Skeletal muscle satellite cell (primary cell): ENCODE measurements around the gene POFUT2.

Experiments used
- H3K27me3 ChIP-seq: 2 replicates; pipeline ENCODE4 v1.7.0; 2013; ENCODE audit warnings: low read length; ENCODE audit not compliant: control insufficient read depth, insufficient read depth
- H3K36me3 ChIP-seq: 2 replicates; pipeline ENCODE4 v1.7.0; 2013; ENCODE audit warnings: mild to moderate bottlenecking, control low read depth, low read length; ENCODE audit not compliant: insufficient read depth
- H3K4me1 ChIP-seq: 2 replicates; pipeline ENCODE4 v1.7.0; 2013; ENCODE audit warnings: low read length; ENCODE audit not compliant: control insufficient read depth, insufficient read depth
- H3K4me2 ChIP-seq: 2 replicates; pipeline ENCODE4 v1.7.0; 2013; ENCODE audit warnings: mild to moderate bottlenecking, low read length
- H3K4me3 ChIP-seq: 2 replicates; pipeline ENCODE4 v1.7.0; 2013; ENCODE audit warnings: low read length
- H3K9ac ChIP-seq: 2 replicates; pipeline ENCODE4 v1.7.0; 2013; ENCODE audit warnings: mild to moderate bottlenecking, low read depth, low read length, moderate library complexity
- H3K9me3 ChIP-seq: replicated peaks from 2 replicates; pipeline ENCODE4 v1.7.0; 2013; ENCODE audit warnings: mild to moderate bottlenecking, control low read depth, low read length

The POFUT2 gene

GRCh38 chr21:45324489-45325205, 37.0 kb upstream of the POFUT2 start:
- Histone ChIP-seq H3K27me3 (no peaks in the 10 kb centered on the region), H3K9me3 (no peaks in the 10 kb centered on the region), H3K4me3 (no peak overlapping the region), H3K4me2 (no peak overlapping the region), H3K4me1 (peaks cover 57% of the 10 kb centered on the region), H3K36me3 (no peaks in the 10 kb centered on the region), H3K9ac (no peak overlapping the region)

GRCh38 chr21:45323487-45324311, 36.0 kb upstream of the POFUT2 start:
- Histone ChIP-seq H3K4me1 (peaks cover 62% of the 10 kb centered on the region), H3K9ac (no peak overlapping the region), H3K9me3 (no peaks in the 10 kb centered on the region), H3K27me3 (no peaks in the 10 kb centered on the region), H3K36me3 (no peaks in the 10 kb centered on the region), H3K4me2 (no peak overlapping the region), H3K4me3 (no peak overlapping the region)

DNA sequence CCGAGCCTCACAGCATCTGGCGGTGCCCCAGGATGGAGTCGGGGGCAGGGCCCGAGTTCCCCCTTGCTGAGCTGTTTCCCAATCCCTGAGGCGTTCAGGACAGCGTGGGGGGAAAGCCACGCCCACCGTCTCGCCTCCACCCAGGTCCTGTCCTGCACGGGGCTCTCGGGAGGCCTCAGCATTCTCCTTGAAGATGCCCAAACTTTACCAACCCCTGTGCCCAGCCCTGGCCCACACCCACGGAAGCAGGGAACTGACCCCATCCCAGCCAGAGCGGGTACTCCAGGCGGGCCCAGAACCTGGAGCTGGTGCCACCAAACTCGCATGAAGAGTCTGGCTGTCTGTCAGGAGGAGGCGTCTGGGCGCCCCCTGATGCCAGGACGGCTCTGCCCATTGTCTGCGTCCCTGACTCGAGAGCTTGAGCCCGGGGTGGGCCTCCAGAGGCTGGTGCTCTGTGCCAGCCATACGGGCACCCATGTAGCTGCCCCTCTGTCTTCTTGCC, 35.3 kb upstream of the POFUT2 start:
- Histone ChIP-seq H3K27me3 (no peaks in the 10 kb centered on the region), H3K9ac (no peak overlapping the region), H3K4me3 (no peak overlapping the region)

DNA sequence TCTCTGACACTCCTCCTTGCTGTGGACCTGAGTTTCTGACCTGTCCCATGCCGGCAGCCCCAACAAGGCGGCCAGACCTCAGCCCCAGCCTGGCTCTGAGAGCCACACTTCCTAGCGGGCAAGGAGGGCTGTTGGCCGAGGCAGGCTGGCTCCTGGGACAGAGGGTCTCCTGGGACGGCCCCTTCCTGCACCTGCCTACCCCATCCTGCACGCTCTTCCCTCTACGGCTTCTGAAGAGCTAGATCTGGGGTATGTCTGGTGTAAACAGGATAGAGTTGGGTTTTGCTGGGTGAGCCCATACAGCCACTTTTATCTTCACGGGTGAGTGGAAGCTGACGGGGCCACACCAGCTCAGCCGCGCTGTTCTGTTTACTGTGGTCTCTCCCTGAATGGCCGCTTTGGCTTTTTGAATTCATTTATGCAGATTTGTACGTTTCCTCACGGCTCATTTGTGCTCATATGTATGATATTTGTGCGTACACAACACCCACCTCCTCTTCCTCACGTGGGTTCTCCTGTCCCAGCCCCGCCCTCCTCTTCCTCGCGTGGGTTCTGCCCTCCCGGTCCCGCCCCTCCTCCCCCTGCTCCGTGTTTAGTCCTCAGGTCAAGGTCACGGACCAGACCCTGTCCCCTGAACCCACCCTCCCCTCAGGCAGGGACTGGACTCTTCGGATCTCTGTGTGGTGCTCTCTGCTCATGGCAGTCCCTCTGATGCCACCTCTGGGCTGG, 34.7 kb upstream of the POFUT2 start:
- no peak overlapping the region for H3K9ac ChIP-seq

More for the DNA sequence above, 35.3 kb upstream of the POFUT2 start:
- H3K9me3 ChIP-seq: no peaks in the 10 kb centered on the region
- no peaks in the 10 kb centered on the region for H3K36me3 ChIP-seq
- no peak overlapping the region for H3K4me2 ChIP-seq
- peaks cover 69% of the 10 kb centered on the region for H3K4me1 ChIP-seq

GRCh38 chr21:45320261-45321025, 32.7 kb upstream of the POFUT2 start:
- H3K27me3 ChIP-seq: no peaks in the 10 kb centered on the region
- H3K4me2 ChIP-seq: peak overlapping the region; percentile 32
- H3K4me1 ChIP-seq: peaks cover 72% of the 10 kb centered on the region
- H3K4me3 ChIP-seq: no peak overlapping the region
- no peaks in the 10 kb centered on the region for H3K36me3 ChIP-seq
- peak overlapping the region; percentile 65 for H3K9ac ChIP-seq
- no peaks in the 10 kb centered on the region for H3K9me3 ChIP-seq

More for the DNA sequence above, 34.7 kb upstream of the POFUT2 start:
- no peaks in the 10 kb centered on the region for H3K27me3 ChIP-seq
- H3K9me3 ChIP-seq: no peaks in the 10 kb centered on the region
- H3K4me2 ChIP-seq: no peak overlapping the region
- H3K4me1 ChIP-seq: peaks cover 75% of the 10 kb centered on the region
- H3K4me3 ChIP-seq: no peak overlapping the region
- no peaks in the 10 kb centered on the region for H3K36me3 ChIP-seq

DNA sequence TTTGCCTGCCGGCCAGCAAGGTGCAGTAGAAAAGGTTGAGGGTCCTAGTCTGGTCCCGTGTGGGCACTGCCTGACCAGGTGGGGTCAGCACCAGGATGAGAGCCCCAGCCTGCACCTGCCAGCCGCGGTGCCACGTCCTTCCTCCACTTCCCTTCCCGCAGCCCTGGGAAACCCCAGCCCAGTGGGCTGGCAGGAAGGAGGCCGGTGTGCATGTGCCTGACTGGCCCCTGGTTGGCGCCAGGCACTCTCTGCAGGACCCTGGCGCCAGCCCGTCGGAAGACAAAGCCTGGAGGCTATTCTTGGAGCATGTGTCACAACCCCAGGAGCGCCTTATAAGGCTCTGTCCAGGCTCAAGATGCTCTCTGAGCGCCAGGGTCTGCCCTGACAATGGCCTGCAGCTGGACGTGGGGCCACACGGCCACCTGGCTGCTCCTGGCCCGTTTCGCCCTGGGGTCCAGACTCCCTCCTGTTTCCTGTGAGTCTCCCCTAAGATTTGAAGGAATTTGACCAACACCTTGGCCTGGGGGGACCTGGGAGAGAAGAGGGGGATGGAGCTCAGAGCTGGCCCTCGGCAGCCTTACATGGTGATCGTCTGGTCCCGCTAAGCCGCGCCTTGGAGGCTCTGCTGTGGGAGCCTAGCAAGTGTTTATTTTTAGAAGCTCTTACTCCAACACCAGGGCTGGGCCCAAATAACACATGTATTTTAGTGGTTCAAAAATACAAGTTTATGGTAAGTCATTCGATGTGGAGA, 31.9 kb upstream of the POFUT2 start:
- no peak overlapping the region for H3K4me3 ChIP-seq
- H3K4me2 ChIP-seq: no peak overlapping the region
- peaks cover 69% of the 10 kb centered on the region for H3K4me1 ChIP-seq
- no peaks in the 10 kb centered on the region for H3K27me3 ChIP-seq
- no peaks in the 10 kb centered on the region for H3K36me3 ChIP-seq
- H3K9ac ChIP-seq: peak overlapping the region; percentile 73
- no peaks in the 10 kb centered on the region for H3K9me3 ChIP-seq

GRCh38 chr21:45318556-45319404, 31.1 kb upstream of the POFUT2 start:
- Histone ChIP-seq H3K4me3 (no peak overlapping the region), H3K4me2 (no peak overlapping the region), H3K36me3 (no peaks in the 10 kb centered on the region), H3K9me3 (no peaks in the 10 kb centered on the region), H3K4me1 (peaks cover 65% of the 10 kb centered on the region), H3K9ac (peak overlapping the region; percentile 73), H3K27me3 (no peaks in the 10 kb centered on the region)

DNA sequence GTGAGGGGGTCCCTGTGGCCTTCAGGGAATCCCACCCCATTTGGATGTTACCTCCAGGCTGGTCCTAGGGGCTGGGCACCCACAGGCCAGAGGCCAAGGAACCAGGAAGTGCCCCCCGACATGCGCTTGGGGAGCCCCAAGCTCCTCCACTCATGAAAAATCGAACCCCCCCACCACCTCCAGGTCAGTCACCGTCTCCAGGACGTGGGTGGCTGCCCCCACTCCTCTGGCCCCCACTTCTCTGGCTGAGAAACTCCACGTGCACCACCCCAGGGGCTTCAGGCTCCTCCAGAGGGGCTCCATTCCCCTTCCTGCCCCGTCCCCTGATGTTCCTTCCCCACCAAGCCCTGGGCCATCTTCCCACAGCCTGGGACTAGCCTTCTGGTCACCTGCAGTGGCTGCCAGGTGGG, 30.5 kb upstream of the POFUT2 start:
- Histone ChIP-seq H3K4me3 (peak overlapping the region; percentile 39), H3K27me3 (no peaks in the 10 kb centered on the region), H3K9ac (peak overlapping the region; percentile 73), H3K4me1 (peaks cover 59% of the 10 kb centered on the region), H3K36me3 (no peaks in the 10 kb centered on the region), H3K4me2 (peak overlapping the region; percentile 71), H3K9me3 (no peaks in the 10 kb centered on the region)

DNA sequence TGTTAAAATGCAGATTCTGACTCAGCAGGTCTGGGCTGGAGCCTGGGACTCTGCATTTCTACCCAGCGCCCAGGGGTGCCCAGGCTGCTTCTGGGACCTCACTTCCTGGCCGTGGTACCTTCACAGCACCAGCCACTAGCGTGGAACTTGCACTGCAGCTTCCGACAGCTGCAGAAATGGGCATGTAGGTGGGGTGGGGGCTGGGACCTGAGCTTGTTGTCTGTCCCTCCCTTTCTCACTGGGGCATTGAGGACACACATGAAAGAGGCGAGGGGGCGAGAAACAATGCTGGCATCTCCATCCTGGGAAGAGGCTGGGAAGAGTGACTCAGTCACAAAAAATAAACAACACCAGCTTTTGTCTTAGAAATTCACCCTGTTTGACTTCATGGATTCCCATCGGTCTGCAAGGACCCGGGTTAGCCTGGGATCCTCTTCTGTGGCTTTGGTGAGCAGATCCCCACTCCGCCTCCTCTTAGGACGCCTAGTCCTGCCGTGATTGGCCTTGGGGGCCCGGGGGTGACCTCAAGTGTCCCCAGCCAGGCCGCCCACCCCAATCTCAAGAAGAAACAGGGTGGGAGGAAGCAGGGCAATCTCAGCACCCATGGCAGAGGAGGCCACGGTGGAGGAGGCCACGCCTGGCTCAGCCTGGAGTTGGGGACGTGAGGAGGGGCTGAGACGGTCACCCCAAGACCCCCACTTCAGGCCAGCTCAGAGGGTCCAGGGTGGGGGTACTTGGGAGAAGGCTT, 29.9 kb upstream of the POFUT2 start:
- H3K9me3 ChIP-seq: no peaks in the 10 kb centered on the region
- no peaks in the 10 kb centered on the region for H3K27me3 ChIP-seq
- H3K4me3 ChIP-seq: peak overlapping the region; percentile 39
- H3K36me3 ChIP-seq: no peaks in the 10 kb centered on the region
- H3K9ac ChIP-seq: peak overlapping the region; percentile 73
- H3K4me2 ChIP-seq: peak overlapping the region; percentile 71
- H3K4me1 ChIP-seq: peaks cover 53% of the 10 kb centered on the region
